Sigmoid colon (tissue), 7 donors: ENCODE measurements around the gene RHBDL2. TPM values are rescaled to one million over a fixed set of nuclear protein-coding genes. Genes with fewer than 3 reads are reported as not detected.

Source experiments
- DNase-seq: peaks from one replicate; pipeline ENCODE4 v3.0.0-alpha.2; 2019
- H3K27ac ChIP-seq, 4 donors: fragments of 200-600 bp; sonication (generic); one replicate each; pipeline ENCODE4 v1.5.1; 2016 to 2019; ENCODE audit warnings: mild to moderate bottlenecking in 1 of 4
- H3K27me3 ChIP-seq, 3 donors: fragments of 200-600 bp; sonication (generic); one replicate each; pipeline ENCODE4 v1.5.1; 2019; ENCODE audit warnings: mild to moderate bottlenecking in 1 of 3
- H3K36me3 ChIP-seq, 4 donors: fragments of 200-600 bp; sonication (generic); one replicate each; pipeline ENCODE4 v1.5.1; 2016 to 2019
- H3K4me1 ChIP-seq, 4 donors: fragments of 200-600 bp; sonication (generic); one replicate each; pipeline ENCODE4 v1.5.1; 2017 to 2019
- H3K4me3 ChIP-seq, 4 donors: fragments of 200-600 bp; sonication (generic); one replicate each; pipeline ENCODE4 v1.5.1; 2017 to 2019; ENCODE audit warnings: mild to moderate bottlenecking in 2 of 4, moderate library complexity in 1 of 4
- H3K9me3 ChIP-seq, 4 donors: fragments of 200-600 bp in 3 of 4; sonication (generic) in 3 of 4; one replicate each; pipeline versions ENCODE4 v1.5.1 to v1.6.1; 2013 to 2019
- CTCF ChIP-seq, 4 experiments: fragments of 450-650 bp in 3 of 4; fragments of 200-600 bp in 1 of 4; IDR thresholded peaks; one replicate each; pipeline ENCODE4 v1.5.1; 2016 to 2019; ENCODE audit warnings: antibody characterized with exemption in 4 of 4, mild to moderate bottlenecking in 3 of 4, moderate library complexity in 2 of 4
- EP300 ChIP-seq, 4 donors: sonication (generic); formaldehyde crosslinking; IDR thresholded peaks; one replicate each; pipeline ENCODE4 v1.6.1; 2017; ENCODE audit warnings: antibody characterized with exemption in 4 of 4
- POLR2A ChIP-seq, 2 donors: fragments of 450-650 bp; IDR thresholded peaks; one replicate each; pipeline ENCODE4 v1.6.1; 2016; ENCODE audit warnings: antibody characterized with exemption in 2 of 2, mild to moderate bottlenecking in 2 of 2, moderate library complexity in 2 of 2
- POLR2AphosphoS5 ChIP-seq, 4 donors: sonication (generic); formaldehyde crosslinking; IDR thresholded peaks; one replicate each; pipeline ENCODE4 v1.6.1; 2017; ENCODE audit warnings: antibody characterized with exemption in 4 of 4
- WGBS, 2 donors: extraction: QIAGEN DNeasy Blood & Tissue Kit; methylation state at CpG; one replicate each; pipeline ENCODE4 v1.1.7; 2013; 5-methylcytosine and 5-hydroxymethylcytosine counted together
- intact Hi-C: fragments of 100-400 bp; cut with DNase I; formaldehyde crosslinking; loops from one replicate; pipeline ENCODE4 v1.15.1; 2023
- polyA plus RNA-seq, 3 donors: library from polyadenylated mRNA; stranded (reverse); fragments of 200-250 nt; gene quantifications; one replicate each; pipeline ENCODE4 v1.2.3, GENCODE V29; 2013
- total RNA-seq, 4 donors: library from RNA; depleted of rRNA; stranded (reverse); fragments of >200 nt; gene quantifications; one replicate each; pipeline ENCODE4 v1.1.0, GENCODE V29; 2016
- donor health status: healthy with polysubstance abuse.
- donor health status: Bipolar disorder and iron deficiency.
- donor health status: healthy.

RHBDL2 gene
- total and polyA plus RNA-seq, 7 donors: 0.55 to 24.9 (median 7.1) TPM; not detected in 3

DNA sequence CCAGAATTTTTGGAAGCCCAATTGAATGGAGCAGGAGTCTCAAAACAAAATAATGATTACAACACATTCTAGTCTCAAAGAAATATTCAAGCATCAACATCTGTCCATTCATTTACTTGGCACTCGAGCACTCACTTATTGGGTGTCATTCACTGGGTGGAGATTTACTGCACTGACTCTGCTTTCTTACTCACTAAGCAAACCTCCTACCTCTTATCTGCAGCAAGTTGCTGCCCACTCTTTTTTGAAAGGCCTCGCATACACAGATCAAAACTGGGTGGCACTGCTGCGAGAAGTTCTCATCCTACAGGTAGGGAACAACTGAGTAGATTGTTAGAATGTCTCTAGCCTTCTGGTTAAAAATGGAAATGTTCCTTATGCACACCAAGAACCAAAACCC is 18.0 kb downstream of the RHBDL2 start:
- TF ChIP-seq POLR2AphosphoS5 (IDR thresholded peaks at IDR 0.05): no peak
- no peak for TF ChIP-seq CTCF (IDR thresholded peaks at IDR 0.05)
- no peak for TF ChIP-seq POLR2A (IDR thresholded peaks at IDR 0.05)
- no peak for TF ChIP-seq EP300 (IDR thresholded peaks at IDR 0.05)
- no peak for DNase-seq
- whole genome bisulfite sequencing, 2 donors: 21 to 65% methylated on average over 3 of the region's 3 CpGs
- H3K9me3 ChIP-seq: no peaks in the 10 kb centered on the region
- intact Hi-C loops: no loop called here
- no peaks in the 10 kb centered on the region for H3K36me3 ChIP-seq
- no peaks in the 10 kb centered on the region for H3K27me3 ChIP-seq
- H3K4me3 ChIP-seq: no peak overlapping the region
- no peaks in the 10 kb centered on the region for H3K4me1 ChIP-seq
- H3K27ac ChIP-seq: no peak overlapping the region

DNA sequence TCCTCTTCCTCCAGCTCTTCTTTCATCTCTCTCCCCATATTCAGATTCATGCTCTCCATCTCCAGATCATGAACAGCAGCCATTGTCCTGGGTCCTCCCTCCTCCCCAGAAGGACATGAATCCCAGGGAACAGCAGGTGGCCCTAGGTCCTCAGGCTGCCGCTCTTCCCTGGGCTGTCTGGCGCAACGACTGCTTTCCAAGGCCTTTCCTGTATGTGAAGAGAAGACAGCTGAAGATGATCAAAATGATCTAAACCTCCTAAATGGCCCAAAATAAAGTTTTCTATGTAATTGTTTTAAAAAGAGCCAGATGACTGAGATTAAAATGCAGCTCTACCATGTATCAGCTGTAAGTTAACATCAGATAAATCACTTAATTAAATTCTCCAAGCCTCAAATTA is 22.5 kb downstream of the RHBDL2 start:
- no peak for DNase-seq
- intact Hi-C loops: no loop called here
- H3K27me3 ChIP-seq: no peaks in the 10 kb centered on the region
- H3K4me3 ChIP-seq: no peak overlapping the region
- peaks cover 0 to 3% (median 0%) of the 10 kb centered on the region in 4 donors for H3K36me3 ChIP-seq
- TF ChIP-seq CTCF (IDR thresholded peaks at IDR 0.05): no peak
- TF ChIP-seq POLR2AphosphoS5 (IDR thresholded peaks at IDR 0.05): no peak
- TF ChIP-seq POLR2A (IDR thresholded peaks at IDR 0.05): no peak
- no peak for TF ChIP-seq EP300 (IDR thresholded peaks at IDR 0.05)
- H3K4me1 ChIP-seq: no peaks in the 10 kb centered on the region
- no peaks in the 10 kb centered on the region for H3K9me3 ChIP-seq
- 71 to 83% methylated on average over 3 of the region's 3 CpGs for WGBS, 2 donors
- no peak overlapping the region for H3K27ac ChIP-seq

GRCh38 chr1:38918568-38918967 is 23.1 kb downstream of the RHBDL2 start:
- Histone ChIP-seq H3K4me1 (no peaks in the 10 kb centered on the region), H3K9me3 (no peaks in the 10 kb centered on the region), H3K36me3 (peaks cover 0 to 3% (median 0%) of the 10 kb centered on the region in 4 donors), H3K27ac (no peak overlapping the region), H3K4me3 (no peak overlapping the region), H3K27me3 (no peaks in the 10 kb centered on the region)
- 81 to 89% methylated on average over 5 of the region's 5 CpGs for WGBS, 2 donors
- intact Hi-C loops: no loop called here
- TF ChIP-seq POLR2AphosphoS5 (IDR thresholded peaks at IDR 0.05) (no peak), CTCF (IDR thresholded peaks at IDR 0.05) (no peak), POLR2A (IDR thresholded peaks at IDR 0.05) (no peak), EP300 (IDR thresholded peaks at IDR 0.05) (no peak)
- no peak for DNase-seq

GRCh38 chr1:38917772-38918171 is 23.9 kb downstream of the RHBDL2 start:
- Histone ChIP-seq H3K4me1 (no peaks in the 10 kb centered on the region), H3K27me3 (no peaks in the 10 kb centered on the region), H3K4me3 (no peak overlapping the region), H3K9me3 (no peaks in the 10 kb centered on the region), H3K36me3 (peaks cover 0 to 3% (median 0%) of the 10 kb centered on the region in 4 donors), H3K27ac (no peak overlapping the region)
- intact Hi-C loops: no loop called here
- WGBS, 2 donors: 88 to 95% methylated on average over 1 of the region's 1 CpG
- no peak for DNase-seq
- no peak for TF ChIP-seq POLR2A (IDR thresholded peaks at IDR 0.05)
- no peak for TF ChIP-seq POLR2AphosphoS5 (IDR thresholded peaks at IDR 0.05)
- no peak for TF ChIP-seq CTCF (IDR thresholded peaks at IDR 0.05)
- no peak for TF ChIP-seq EP300 (IDR thresholded peaks at IDR 0.05)

GRCh38 chr1:38917337-38917736 is 24.3 kb downstream of the RHBDL2 start:
- intact Hi-C loops: no loop called here
- TF ChIP-seq POLR2A (IDR thresholded peaks at IDR 0.05): no peak
- TF ChIP-seq EP300 (IDR thresholded peaks at IDR 0.05): no peak
- TF ChIP-seq CTCF (IDR thresholded peaks at IDR 0.05): no peak
- TF ChIP-seq POLR2AphosphoS5 (IDR thresholded peaks at IDR 0.05): no peak
- WGBS, 2 donors: 93 to 95% methylated on average over 3 of the region's 3 CpGs

More at GRCh38 chr1:38917337-38917736, 24.3 kb downstream of the RHBDL2 start:
- Histone ChIP-seq H3K36me3 (peaks cover 0 to 3% (median 0%) of the 10 kb centered on the region in 4 donors), H3K27me3 (no peaks in the 10 kb centered on the region), H3K4me1 (no peaks in the 10 kb centered on the region), H3K9me3 (no peaks in the 10 kb centered on the region), H3K4me3 (no peak overlapping the region), H3K27ac (no peak overlapping the region)
- no peak for DNase-seq
